Naive thymus-derived CD4-positive, alpha-beta T cell (primary cell): ENCODE results near the gene EPHB1. TPM values are rescaled to one million over a fixed set of nuclear protein-coding genes. Genes with fewer than 3 reads are reported as not detected.

ENCODE experiments used
- ATAC-seq: fragments of 150-1000 bp; cut with Tn5 transposase; 2 replicates; pipeline ENCODE4 v1.10.0; 2021; ENCODE audit warnings: mild to moderate bottlenecking, moderate library complexity
- CTCF ChIA-PET: fragments of 350-600 bp; sonication (Branson Sonifier 250); formaldehyde crosslinking; loops from one replicate; lab custom pipeline; 2021; ENCODE audit warnings: antibody characterized with exemption; lab: Charles Lee
- POLR2A ChIA-PET: fragments of 350-600 bp; sonication (Branson Sonifier 250); formaldehyde crosslinking; loops from one replicate; lab custom pipeline; 2021; ENCODE audit warnings: antibody characterized with exemption, inconsistent platforms; lab: Charles Lee
- DNase-seq, 9 donors: peaks; one replicate each; pipeline versions ENCODE4 v3.0.0 to v3.0.0-alpha.2; 2020 to 2022; ENCODE audit warnings: mixed read lengths in 1 of 9
- H3K27ac ChIP-seq: one replicate; pipeline ENCODE4 v1.7.0; 2013; ENCODE audit warnings: mild to moderate bottlenecking, low read depth, low read length, moderate library complexity
- H3K27me3 ChIP-seq, 2 donors: one replicate each; pipeline ENCODE4 v1.7.0; 2013; ENCODE audit warnings: low read length in 2 of 2, mild to moderate bottlenecking in 2 of 2, moderate library complexity in 2 of 2; ENCODE audit not compliant: control insufficient read depth in 2 of 2, insufficient read depth in 2 of 2
- H3K36me3 ChIP-seq, 3 experiments: 1 replicate in 2 of 3; 2 replicates in 1 of 3; pipeline ENCODE4 v1.7.0; 2013; ENCODE audit warnings: low read length in 3 of 3, mild to moderate bottlenecking in 3 of 3, moderate library complexity in 1 of 3; ENCODE audit not compliant: insufficient read depth in 3 of 3, control insufficient read depth in 2 of 3
- H3K4me1 ChIP-seq, 2 donors: one replicate each; pipeline ENCODE4 v1.7.0; 2013; ENCODE audit warnings: low read length in 2 of 2, mild to moderate bottlenecking in 2 of 2, moderate library complexity in 1 of 2; ENCODE audit not compliant: control insufficient read depth in 2 of 2, insufficient read depth in 2 of 2
- H3K4me3 ChIP-seq: 2 replicates; pipeline ENCODE4 v1.7.0; 2013; ENCODE audit warnings: mild to moderate bottlenecking, low read length
- H3K9me3 ChIP-seq, 3 experiments: 1 replicate in 2 of 3; 2 replicates in 1 of 3; pipeline ENCODE4 v1.7.0; 2013; ENCODE audit warnings: low read length in 3 of 3; ENCODE audit not compliant: control insufficient read depth in 2 of 3
- H3K27ac Mint-ChIP-seq, 9 donors: one replicate each; pipeline ENCODE4 v1.8.0; 2020 to 2022; ENCODE audit warnings: mixed read lengths in 9 of 9, mild to moderate bottlenecking in 8 of 9, moderate library complexity in 5 of 9, inconsistent platforms in 2 of 9
- H3K27me3 Mint-ChIP-seq, 5 donors: one replicate each; pipeline ENCODE4 v1.8.0; 2021 to 2022; ENCODE audit warnings: mixed read lengths in 5 of 5, mild to moderate bottlenecking in 1 of 5
- H3K36me3 Mint-ChIP-seq, 5 donors: one replicate each; pipeline ENCODE4 v1.8.0; 2020 to 2022; ENCODE audit warnings: mixed read lengths in 5 of 5, mild to moderate bottlenecking in 3 of 5, inconsistent platforms in 1 of 5
- H3K4me1 Mint-ChIP-seq, 7 donors: one replicate each; pipeline ENCODE4 v1.8.0; 2020 to 2022; ENCODE audit warnings: mixed read lengths in 7 of 7, mild to moderate bottlenecking in 3 of 7, inconsistent platforms in 1 of 7
- H3K4me3 Mint-ChIP-seq, 10 donors: one replicate each; pipeline ENCODE4 v1.8.0; 2020 to 2022; ENCODE audit warnings: mild to moderate bottlenecking in 10 of 10, mixed read lengths in 10 of 10, moderate library complexity in 6 of 10, inconsistent platforms in 2 of 10
- H3K9me3 Mint-ChIP-seq, 11 donors: one replicate each; pipeline ENCODE4 v1.8.0; 2020 to 2022; ENCODE audit warnings: mixed read lengths in 11 of 11, mild to moderate bottlenecking in 4 of 11, inconsistent platforms in 1 of 11, moderate library complexity in 1 of 11
- intact Hi-C, 2 donors: fragments of 100-400 bp; cut with micrococcal nuclease; formaldehyde crosslinking; loops; one replicate each; pipeline ENCODE4 v1.15.1; 2023
- polyA plus RNA-seq, 2 donors: library from polyadenylated mRNA; unstranded; fragments of 300-500 nt; fragmentation: Illumina TruSeq; gene quantifications; one replicate each; pipeline ENCODE4 v1.2.3, GENCODE V29; 2021
- total RNA-seq, 6 experiments: library from RNA in 5 of 6; stranded (reverse) in 5 of 6; gene quantifications; 1 replicate in 5 of 6; 2 replicates in 1 of 6; pipeline ENCODE4 v1.2.3 and lab custom pipeline; 2021 to 2026

EPHB1 gene
- total and polyA plus RNA-seq, 7 experiments from 2014 or later = 1.6 to 2.2 (median 1.8) TPM; not detected in 4

- DNase-seq (no peak), ATAC-seq (no peak)
- H3K9me3 Mint-ChIP-seq = peaks cover 0 to 2% (median 0%) of the 10 kb centered on the region in 11 donors
- H3K27me3 Mint-ChIP-seq = peaks cover 0 to 16% (median 7%) of the 10 kb centered on the region in 5 donors
- Histone ChIP-seq H3K36me3 (no peaks in the 10 kb centered on the region), H3K27me3 (no peaks in the 10 kb centered on the region), H3K27ac (no peak overlapping the region), H3K4me1 (no peaks in the 10 kb centered on the region), H3K9me3 (no peaks in the 10 kb centered on the region), H3K4me3 (no peak overlapping the region)
- CTCF ChIA-PET = no interaction called here
- intact Hi-C loops = loop anchor here in 1 of 2 donors (2.0 kb wide), 1 partner anchor 153 kb away; no protein-coding TSS in a partner anchor
- POLR2A ChIA-PET = no interaction called here
- no peaks in the 10 kb centered on the region for H3K36me3 Mint-ChIP-seq
- no peak overlapping the region for H3K27ac Mint-ChIP-seq
- H3K4me1 Mint-ChIP-seq = no peaks in the 10 kb centered on the region
- no peak overlapping the region for H3K4me3 Mint-ChIP-seq
These were observed 40.9 kb upstream of the EPHB1 start for GRCh38 chr3:134753999-134754742.

DNA sequence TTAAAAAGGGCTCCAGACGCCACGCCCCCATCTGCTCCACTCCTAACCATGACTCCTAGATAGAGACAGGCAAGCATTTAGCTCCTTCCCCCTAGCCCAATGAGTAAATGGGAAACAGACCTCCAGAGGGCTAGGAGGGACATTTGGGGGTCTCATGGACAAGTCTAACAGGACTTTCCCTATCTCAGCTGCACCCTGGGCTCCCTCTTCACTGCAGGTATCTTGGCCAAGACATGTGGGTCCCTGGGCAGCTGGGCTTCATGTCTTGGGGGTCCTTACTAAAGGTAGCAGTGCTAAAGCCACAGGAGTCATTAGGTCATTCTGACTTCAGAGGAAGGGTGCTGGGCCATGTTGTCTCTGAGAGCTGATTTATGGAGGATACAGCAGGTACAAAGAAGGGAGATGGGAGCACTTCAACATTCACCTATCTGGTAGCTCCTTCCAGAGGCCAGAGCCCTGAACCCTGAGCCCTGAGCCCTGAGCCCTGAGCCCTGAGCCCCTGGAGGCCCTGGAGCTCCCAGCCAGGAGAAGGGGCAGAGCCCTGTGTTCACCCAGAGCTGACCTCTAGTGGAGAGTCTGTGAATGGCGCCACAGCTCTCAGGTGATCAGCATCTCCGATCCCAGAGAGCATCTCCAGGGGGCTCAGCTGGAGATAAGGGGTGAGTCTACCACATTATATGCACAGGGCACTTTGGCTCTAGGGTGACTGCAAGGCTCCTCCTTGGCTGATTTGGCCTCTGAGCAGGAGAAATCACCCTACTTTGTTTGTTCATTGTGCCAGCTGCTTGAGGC lies 40.1 kb upstream of the EPHB1 start:
- no peak overlapping the region for H3K27ac Mint-ChIP-seq
- Histone ChIP-seq H3K9me3 (no peaks in the 10 kb centered on the region), H3K4me1 (no peaks in the 10 kb centered on the region), H3K27ac (no peak overlapping the region), H3K36me3 (no peaks in the 10 kb centered on the region), H3K27me3 (no peaks in the 10 kb centered on the region), H3K4me3 (no peak overlapping the region)
- DNase-seq (peak in 1 of 9 donors; percentile 5), ATAC-seq (no peak)
- H3K27me3 Mint-ChIP-seq = peaks cover 0 to 16% (median 7%) of the 10 kb centered on the region in 5 donors
- ChIA-PET CTCF (no interaction called here), POLR2A (no interaction called here)
- H3K4me1 Mint-ChIP-seq = no peaks in the 10 kb centered on the region
- intact Hi-C loops = loop anchor here in 1 of 2 donors (2.0 kb wide), 1 partner anchor 154 kb away; no protein-coding TSS in a partner anchor
- H3K4me3 Mint-ChIP-seq = no peak overlapping the region
- H3K36me3 Mint-ChIP-seq = no peaks in the 10 kb centered on the region
- H3K9me3 Mint-ChIP-seq = peaks cover 0 to 2% (median 0%) of the 10 kb centered on the region in 11 donors

GRCh38 chr3:134755821-134756220 lies 39.2 kb upstream of the EPHB1 start:
- intact Hi-C loops = loop anchor here in 1 of 2 donors (2.0 kb wide), 1 partner anchor 155 kb away; no protein-coding TSS in a partner anchor

GRCh38 chr3:134757549-134758069 lies 37.5 kb upstream of the EPHB1 start:
- CTCF ChIA-PET = no interaction called here
- no peak for DNase-seq
- Mint-ChIP-seq H3K4me3 (no peak overlapping the region), H3K4me1 (no peaks in the 10 kb centered on the region), H3K36me3 (no peaks in the 10 kb centered on the region), H3K27ac (peak overlapping the region in 1 of 9 donors; percentile 0), H3K27me3 (peaks cover 0 to 14% (median 2%) of the 10 kb centered on the region in 5 donors), H3K9me3 (peaks cover 0 to 2% (median 0%) of the 10 kb centered on the region in 11 donors)
- Histone ChIP-seq H3K4me3 (no peak overlapping the region), H3K36me3 (no peaks in the 10 kb centered on the region), H3K4me1 (no peaks in the 10 kb centered on the region), H3K9me3 (no peaks in the 10 kb centered on the region), H3K27me3 (no peaks in the 10 kb centered on the region), H3K27ac (no peak overlapping the region)
- POLR2A ChIA-PET = no interaction called here
- intact Hi-C loops = no loop called here
- ATAC-seq = no peak

More at GRCh38 chr3:134755821-134756220, 39.2 kb upstream of the EPHB1 start:
- ChIA-PET POLR2A (no interaction called here), CTCF (no interaction called here)
- Mint-ChIP-seq H3K27ac (no peak overlapping the region), H3K9me3 (peaks cover 0 to 2% (median 0%) of the 10 kb centered on the region in 11 donors), H3K4me3 (no peak overlapping the region), H3K36me3 (no peaks in the 10 kb centered on the region), H3K4me1 (no peaks in the 10 kb centered on the region), H3K27me3 (peaks cover 0 to 16% (median 7%) of the 10 kb centered on the region in 5 donors)
- Histone ChIP-seq H3K27ac (no peak overlapping the region), H3K36me3 (no peaks in the 10 kb centered on the region), H3K9me3 (no peaks in the 10 kb centered on the region), H3K4me1 (no peaks in the 10 kb centered on the region), H3K27me3 (no peaks in the 10 kb centered on the region), H3K4me3 (no peak overlapping the region)
- DNase-seq = no peak
- ATAC-seq = no peak

GRCh38 chr3:134761213-134761612 lies 33.8 kb upstream of the EPHB1 start:
- H3K4me3 Mint-ChIP-seq = no peak overlapping the region
- Histone ChIP-seq H3K9me3 (no peaks in the 10 kb centered on the region), H3K4me1 (no peaks in the 10 kb centered on the region), H3K27me3 (no peaks in the 10 kb centered on the region), H3K27ac (no peak overlapping the region), H3K36me3 (no peaks in the 10 kb centered on the region), H3K4me3 (no peak overlapping the region)
- POLR2A ChIA-PET = no interaction called here
- CTCF ChIA-PET = no interaction called here
- peaks cover 0 to 9% (median 7%) of the 10 kb centered on the region in 5 donors for H3K27me3 Mint-ChIP-seq
- no peaks in the 10 kb centered on the region for H3K36me3 Mint-ChIP-seq
- ATAC-seq (no peak), DNase-seq (no peak)
- no peaks in the 10 kb centered on the region for H3K4me1 Mint-ChIP-seq
- intact Hi-C loops = no loop called here
- no peak overlapping the region for H3K27ac Mint-ChIP-seq
- H3K9me3 Mint-ChIP-seq = peaks cover 0 to 2% (median 0%) of the 10 kb centered on the region in 11 donors

- Mint-ChIP-seq H3K27ac (no peak overlapping the region), H3K36me3 (no peaks in the 10 kb centered on the region), H3K27me3 (peaks cover 0 to 9% (median 6%) of the 10 kb centered on the region in 5 donors), H3K4me3 (no peak overlapping the region), H3K9me3 (peaks cover 0 to 2% (median 0%) of the 10 kb centered on the region in 11 donors), H3K4me1 (no peaks in the 10 kb centered on the region)
- ChIA-PET CTCF (no interaction called here), POLR2A (no interaction called here)
- Histone ChIP-seq H3K27ac (no peak overlapping the region), H3K4me1 (no peaks in the 10 kb centered on the region), H3K27me3 (no peaks in the 10 kb centered on the region), H3K4me3 (no peak overlapping the region), H3K9me3 (no peaks in the 10 kb centered on the region), H3K36me3 (no peaks in the 10 kb centered on the region)
- intact Hi-C loops = no loop called here
- ATAC-seq (no peak), DNase-seq (no peak)
These were observed 33.0 kb upstream of the EPHB1 start for GRCh38 chr3:134762016-134762415.
